ENCODE results near the gene ABI3. TPM values are rescaled to one million over a fixed set of nuclear protein-coding genes. Genes with fewer than 3 reads are reported as not detected.

The ABI3 gene
- total and polyA plus RNA-seq, 9 of the 15 experiments (the other 6 are each of a cell fraction or from before 2014, with no cell fraction given): not detected

DNA sequence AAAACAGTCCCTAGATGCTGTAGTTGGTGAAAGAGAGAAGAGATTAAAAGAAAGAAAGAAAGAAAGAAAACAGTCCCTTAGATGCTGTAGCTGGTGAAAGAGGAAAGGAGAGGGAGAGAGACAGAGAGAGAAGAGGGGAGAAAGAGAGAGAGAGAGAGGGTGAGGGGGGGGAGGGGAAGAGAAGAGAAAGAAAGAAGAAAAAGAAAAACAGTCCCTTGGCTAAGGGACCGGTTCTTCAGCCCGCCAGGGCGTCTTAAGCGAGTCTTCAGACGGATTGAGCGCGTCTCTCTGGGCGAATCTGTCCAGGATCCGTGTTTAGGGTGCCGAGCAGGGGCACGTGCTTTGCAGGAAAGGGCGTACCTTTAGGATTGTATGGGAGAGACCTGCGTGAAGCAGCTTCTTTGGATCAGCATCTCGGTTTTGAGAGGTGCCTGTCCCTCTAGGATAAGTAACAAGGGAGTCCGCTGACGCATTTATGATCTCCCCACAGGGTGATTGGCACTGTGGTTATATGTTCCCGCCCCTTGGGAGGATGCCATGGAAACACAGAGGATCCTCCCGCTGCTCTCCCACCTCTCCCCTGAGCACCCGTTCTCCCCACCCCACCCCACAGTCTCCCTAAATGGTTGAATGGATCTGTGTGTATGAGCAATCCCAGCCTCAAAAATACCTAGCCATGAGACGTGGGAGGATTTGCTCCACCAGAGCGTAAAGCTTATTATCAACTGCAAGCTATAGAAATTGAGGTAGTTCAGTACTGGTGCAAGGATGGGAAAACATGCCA, 16.8 kb upstream of the ABI3 start (continued):
- TF ChIP-seq, protein P1, sequence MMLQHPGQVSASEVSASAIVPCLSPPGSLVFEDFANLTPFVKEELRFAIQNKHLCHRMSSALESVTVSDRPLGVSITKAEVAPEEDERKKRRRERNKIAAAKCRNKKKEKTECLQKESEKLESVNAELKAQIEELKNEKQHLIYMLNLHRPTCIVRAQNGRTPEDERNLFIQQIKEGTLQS (IDR thresholded peaks at IDR 0.05): no peak
- TF ChIP-seq, protein P1 (CRISPR knock-in tag; conservative IDR thresholded peaks at IDR 0.05): no peak
- TF ChIP-seq ZNF224 (CRISPR knock-in tag; IDR thresholded peaks at IDR 0.05) (no peak), CC2D1A (IDR thresholded peaks at IDR 0.05) (peak; percentile 61), HDAC6 (IDR thresholded peaks at IDR 0.05; ENCODE audit: low read depth, low read length) (no peak), PRMT5 (CRISPR knock-in tag; IDR thresholded peaks at IDR 0.05) (no peak), RCOR1 (IDR thresholded peaks at IDR 0.05; ENCODE audit: borderline replicate concordance in 1 of 2, low read depth in 2 of 2, low read length in 2 of 2) (no peak), PHF20 (IDR thresholded peaks at IDR 0.05; ENCODE audit: partially characterized antibody) (peak; percentile 48), ZNF699 (CRISPR knock-in tag; IDR thresholded peaks at IDR 0.05; ENCODE audit: insufficient replicate concordance) (no peak), ZNF830 (CRISPR knock-in tag; IDR thresholded peaks at IDR 0.05) (no peak), ZNF696 (CRISPR knock-in tag; conservative IDR thresholded peaks at IDR 0.05) (no peak), NFRKB (IDR thresholded peaks at IDR 0.05; ENCODE audit: low read depth) (0 out of 2 replicates have a peak, but pooled peaks have one; percentile 54), ZNF431 (CRISPR knock-in tag; IDR thresholded peaks at IDR 0.05) (no peak)
- TF ChIP-seq, protein P2, sequence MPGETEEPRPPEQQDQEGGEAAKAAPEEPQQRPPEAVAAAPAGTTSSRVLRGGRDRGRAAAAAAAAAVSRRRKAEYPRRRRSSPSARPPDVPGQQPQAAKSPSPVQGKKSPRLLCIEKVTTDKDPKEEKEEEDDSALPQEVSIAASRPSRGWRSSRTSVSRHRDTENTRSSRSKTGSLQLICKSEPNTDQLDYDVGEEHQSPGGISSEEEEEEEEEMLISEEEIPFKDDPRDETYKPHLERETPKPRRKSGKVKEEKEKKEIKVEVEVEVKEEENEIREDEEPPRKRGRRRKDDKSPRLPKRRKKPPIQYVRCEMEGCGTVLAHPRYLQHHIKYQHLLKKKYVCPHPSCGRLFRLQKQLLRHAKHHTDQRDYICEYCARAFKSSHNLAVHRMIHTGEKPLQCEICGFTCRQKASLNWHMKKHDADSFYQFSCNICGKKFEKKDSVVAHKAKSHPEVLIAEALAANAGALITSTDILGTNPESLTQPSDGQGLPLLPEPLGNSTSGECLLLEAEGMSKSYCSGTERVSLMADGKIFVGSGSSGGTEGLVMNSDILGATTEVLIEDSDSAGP (CRISPR knock-in tag; IDR thresholded peaks at IDR 0.05): no peak
- TF ChIP-seq, protein P3, sequence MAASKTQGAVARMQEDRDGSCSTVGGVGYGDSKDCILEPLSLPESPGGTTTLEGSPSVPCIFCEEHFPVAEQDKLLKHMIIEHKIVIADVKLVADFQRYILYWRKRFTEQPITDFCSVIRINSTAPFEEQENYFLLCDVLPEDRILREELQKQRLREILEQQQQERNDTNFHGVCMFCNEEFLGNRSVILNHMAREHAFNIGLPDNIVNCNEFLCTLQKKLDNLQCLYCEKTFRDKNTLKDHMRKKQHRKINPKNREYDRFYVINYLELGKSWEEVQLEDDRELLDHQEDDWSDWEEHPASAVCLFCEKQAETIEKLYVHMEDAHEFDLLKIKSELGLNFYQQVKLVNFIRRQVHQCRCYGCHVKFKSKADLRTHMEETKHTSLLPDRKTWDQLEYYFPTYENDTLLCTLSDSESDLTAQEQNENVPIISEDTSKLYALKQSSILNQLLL (CRISPR knock-in tag; IDR thresholded peaks at IDR 0.05; ENCODE audit: borderline replicate concordance): no peak
- TF ChIP-seq, protein P4, sequence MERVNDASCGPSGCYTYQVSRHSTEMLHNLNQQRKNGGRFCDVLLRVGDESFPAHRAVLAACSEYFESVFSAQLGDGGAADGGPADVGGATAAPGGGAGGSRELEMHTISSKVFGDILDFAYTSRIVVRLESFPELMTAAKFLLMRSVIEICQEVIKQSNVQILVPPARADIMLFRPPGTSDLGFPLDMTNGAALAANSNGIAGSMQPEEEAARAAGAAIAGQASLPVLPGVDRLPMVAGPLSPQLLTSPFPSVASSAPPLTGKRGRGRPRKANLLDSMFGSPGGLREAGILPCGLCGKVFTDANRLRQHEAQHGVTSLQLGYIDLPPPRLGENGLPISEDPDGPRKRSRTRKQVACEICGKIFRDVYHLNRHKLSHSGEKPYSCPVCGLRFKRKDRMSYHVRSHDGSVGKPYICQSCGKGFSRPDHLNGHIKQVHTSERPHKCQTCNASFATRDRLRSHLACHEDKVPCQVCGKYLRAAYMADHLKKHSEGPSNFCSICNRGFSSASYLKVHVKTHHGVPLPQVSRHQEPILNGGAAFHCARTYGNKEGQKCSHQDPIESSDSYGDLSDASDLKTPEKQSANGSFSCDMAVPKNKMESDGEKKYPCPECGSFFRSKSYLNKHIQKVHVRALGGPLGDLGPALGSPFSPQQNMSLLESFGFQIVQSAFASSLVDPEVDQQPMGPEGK (CRISPR knock-in tag; IDR thresholded peaks at IDR 0.05; ENCODE audit: borderline replicate concordance): no peak
- TF ChIP-seq, protein P5, sequence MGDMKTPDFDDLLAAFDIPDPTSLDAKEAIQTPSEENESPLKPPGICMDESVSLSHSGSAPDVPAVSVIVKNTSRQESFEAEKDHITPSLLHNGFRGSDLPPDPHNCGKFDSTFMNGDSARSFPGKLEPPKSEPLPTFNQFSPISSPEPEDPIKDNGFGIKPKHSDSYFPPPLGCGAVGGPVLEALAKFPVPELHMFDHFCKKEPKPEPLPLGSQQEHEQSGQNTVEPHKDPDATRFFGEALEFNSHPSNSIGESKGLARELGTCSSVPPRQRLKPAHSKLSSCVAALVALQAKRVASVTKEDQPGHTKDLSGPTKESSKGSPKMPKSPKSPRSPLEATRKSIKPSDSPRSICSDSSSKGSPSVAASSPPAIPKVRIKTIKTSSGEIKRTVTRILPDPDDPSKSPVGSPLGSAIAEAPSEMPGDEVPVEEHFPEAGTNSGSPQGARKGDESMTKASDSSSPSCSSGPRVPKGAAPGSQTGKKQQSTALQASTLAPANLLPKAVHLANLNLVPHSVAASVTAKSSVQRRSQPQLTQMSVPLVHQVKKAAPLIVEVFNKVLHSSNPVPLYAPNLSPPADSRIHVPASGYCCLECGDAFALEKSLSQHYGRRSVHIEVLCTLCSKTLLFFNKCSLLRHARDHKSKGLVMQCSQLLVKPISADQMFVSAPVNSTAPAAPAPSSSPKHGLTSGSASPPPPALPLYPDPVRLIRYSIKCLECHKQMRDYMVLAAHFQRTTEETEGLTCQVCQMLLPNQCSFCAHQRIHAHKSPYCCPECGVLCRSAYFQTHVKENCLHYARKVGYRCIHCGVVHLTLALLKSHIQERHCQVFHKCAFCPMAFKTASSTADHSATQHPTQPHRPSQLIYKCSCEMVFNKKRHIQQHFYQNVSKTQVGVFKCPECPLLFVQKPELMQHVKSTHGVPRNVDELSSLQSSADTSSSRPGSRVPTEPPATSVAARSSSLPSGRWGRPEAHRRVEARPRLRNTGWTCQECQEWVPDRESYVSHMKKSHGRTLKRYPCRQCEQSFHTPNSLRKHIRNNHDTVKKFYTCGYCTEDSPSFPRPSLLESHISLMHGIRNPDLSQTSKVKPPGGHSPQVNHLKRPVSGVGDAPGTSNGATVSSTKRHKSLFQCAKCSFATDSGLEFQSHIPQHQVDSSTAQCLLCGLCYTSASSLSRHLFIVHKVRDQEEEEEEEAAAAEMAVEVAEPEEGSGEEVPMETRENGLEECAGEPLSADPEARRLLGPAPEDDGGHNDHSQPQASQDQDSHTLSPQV (IDR thresholded peaks at IDR 0.05): no peak

Measured in K562 (cell line).